ENCODE measurements around the gene ADPRS.

- TF ChIP-seq CTCF (IDR thresholded peaks at IDR 0.05) (no peak), POLR2A (IDR thresholded peaks at IDR 0.05) (no peak)
Observed at GRCh38 chr1:36091141-36091540, 2.4 kb downstream of the ADPRS start.
